HEK293T (cell line): ENCODE data around the gene YKT6.

Experiments used
- ARNT ChIP-seq: fragments of 450-650 bp; IDR thresholded peaks from 2 replicates; pipeline ENCODE4 v1.6.1; 2017; ENCODE audit warnings: mild to moderate bottlenecking
- BHLHE40 ChIP-seq: fragments of 450-650 bp; IDR thresholded peaks from 2 replicates; pipeline ENCODE4 v1.6.1; 2016; ENCODE audit warnings: mild to moderate bottlenecking, moderate library complexity, borderline replicate concordance
- ELF4 ChIP-seq: fragments of 450-650 bp; IDR thresholded peaks from 2 replicates; pipeline ENCODE4 v1.6.1; 2017; ENCODE audit warnings: antibody characterized with exemption
- FOXA1 ChIP-seq: fragments of 450-650 bp; IDR thresholded peaks from 2 replicates; pipeline ENCODE4 v1.6.1; 2016; ENCODE audit warnings: mild to moderate bottlenecking
- FOXK2 ChIP-seq: fragments of 450-650 bp; IDR thresholded peaks from 2 replicates; pipeline ENCODE4 v1.6.1; 2016; ENCODE audit warnings: mild to moderate bottlenecking
- FOXM1 ChIP-seq: fragments of 450-650 bp; IDR thresholded peaks from 2 replicates; pipeline ENCODE4 v1.6.1; 2017; ENCODE audit warnings: mild to moderate bottlenecking, borderline replicate concordance
- L3MBTL2 ChIP-seq: fragments of 450-650 bp; conservative IDR thresholded peaks from 2 replicates; pipeline ENCODE4 v1.6.1; 2016; ENCODE audit warnings: mild to moderate bottlenecking
- NFRKB ChIP-seq: fragments of 450-650 bp; IDR thresholded peaks from 2 replicates; pipeline ENCODE4 v1.6.1; 2016; ENCODE audit warnings: mild to moderate bottlenecking, moderate library complexity
- SP1 ChIP-seq: fragments of 450-650 bp; IDR thresholded peaks from 2 replicates; pipeline ENCODE4 v1.6.1; 2017
- TARDBP ChIP-seq: fragments of 450-650 bp; IDR thresholded peaks from 2 replicates; pipeline ENCODE4 v1.6.1; 2016
- ZNF384 ChIP-seq: fragments of 450-650 bp; IDR thresholded peaks from 2 replicates; pipeline ENCODE4 v1.6.1; 2016

- no peak for TF ChIP-seq FOXA1
- no peak for TF ChIP-seq BHLHE40
- no peak for TF ChIP-seq NFRKB
- no peak for TF ChIP-seq TARDBP
- TF ChIP-seq ZNF384 = no peak
- TF ChIP-seq SP1 = no peak
- TF ChIP-seq L3MBTL2 = no peak
- TF ChIP-seq ARNT = no peak
- TF ChIP-seq FOXM1 = no peak
- no peak for TF ChIP-seq ELF4
- TF ChIP-seq FOXK2 = no peak
Measured at GRCh38 chr7:44217223-44217714, 16.5 kb downstream of the YKT6 start.
